A549 (cell line): ENCODE data around the gene ZNF793. TPM values are rescaled to one million over a fixed set of nuclear protein-coding genes. Genes with fewer than 3 reads are reported as not detected.

Source experiments
- polyA plus RNA-seq, 4 experiments: library from polyadenylated mRNA; depleted of rRNA in 3 of 4; stranded (reverse); fragments of >200 nt; fragmentation: RNase III in 1 of 4; extraction: RNeasy Plus Mini Kit Qiagen cat#74134 plus additional on column Dnase treatment in 1 of 4; gene quantifications; 2 replicates in 3 of 4; 3 replicates in 1 of 4; pipeline ENCODE4 v1.2.3, GENCODE V29; 2011 to 2017

ZNF793 gene
- polyA plus RNA-seq, 2 of the 4 experiments (the other 2 are of a cell fraction), result 0.12 to 0.17 TPM

Other genes starting within 250 kb of the ZNF793 start
- gene ZNF527, start 135.8 kb upstream of the ZNF793 start, polyA plus RNA-seq (2011; rRNA removed), result 5.3 and 8.2 TPM in 2 replicates
- 4.1 to 4.9 TPM (median 4.4 TPM) in 3 replicates for gene ZNF527, start 135.8 kb upstream of the ZNF793 start, polyA plus RNA-seq (2017; fragmentation: RNase III; extraction: RNeasy Plus Mini Kit Qiagen cat#74134 plus additional on column Dnase treatment)
- 10.6 and 11.1 TPM in 2 replicates for gene ZNF569, start 39.5 kb upstream of the ZNF793 start, polyA plus RNA-seq (2011; rRNA removed)
- 6.3 to 6.6 TPM (median 6.5 TPM) in 3 replicates for gene ZNF569, start 39.5 kb upstream of the ZNF793 start, polyA plus RNA-seq (2017; fragmentation: RNase III; extraction: RNeasy Plus Mini Kit Qiagen cat#74134 plus additional on column Dnase treatment)
- gene ZNF570, start 37.6 kb upstream of the ZNF793 start, polyA plus RNA-seq (2011; rRNA removed), result 7.8 and 7.9 TPM in 2 replicates
- 2.9 to 3.7 TPM (median 3.7 TPM) in 3 replicates for gene ZNF570, start 37.6 kb upstream of the ZNF793 start, polyA plus RNA-seq (2017; fragmentation: RNase III; extraction: RNeasy Plus Mini Kit Qiagen cat#74134 plus additional on column Dnase treatment)
- gene ZNF571, start 87.9 kb downstream of the ZNF793 start, polyA plus RNA-seq (2011; rRNA removed), result 2.5 and 2.7 TPM in 2 replicates
- gene ZNF571, start 87.9 kb downstream of the ZNF793 start, polyA plus RNA-seq (2017; fragmentation: RNase III; extraction: RNeasy Plus Mini Kit Qiagen cat#74134 plus additional on column Dnase treatment), result 0.97 to 1.4 TPM (median 1.3 TPM) in 3 replicates
- gene ZNF540, start 87.9 kb downstream of the ZNF793 start, polyA plus RNA-seq (2011; rRNA removed), result 0.12 and 0.13 TPM in 2 replicates
- 0.15 to 0.39 TPM (median 0.22 TPM) in 3 replicates for gene ZNF540, start 87.9 kb downstream of the ZNF793 start, polyA plus RNA-seq (2017; fragmentation: RNase III; extraction: RNeasy Plus Mini Kit Qiagen cat#74134 plus additional on column Dnase treatment)
- 9.0 and 9.2 TPM in 2 replicates for gene ZFP30, start 148.5 kb downstream of the ZNF793 start, polyA plus RNA-seq (2011; rRNA removed)
- gene ZFP30, start 148.5 kb downstream of the ZNF793 start, polyA plus RNA-seq (2017; fragmentation: RNase III; extraction: RNeasy Plus Mini Kit Qiagen cat#74134 plus additional on column Dnase treatment), result 8.3 to 9.2 TPM (median 8.4 TPM) in 3 replicates
- 5.9 and 6.4 TPM in 2 replicates for gene ZNF607, start 212.8 kb downstream of the ZNF793 start, polyA plus RNA-seq (2011; rRNA removed)
- gene ZNF607, start 212.8 kb downstream of the ZNF793 start, polyA plus RNA-seq (2017; fragmentation: RNase III; extraction: RNeasy Plus Mini Kit Qiagen cat#74134 plus additional on column Dnase treatment), result 5.8 to 6.8 TPM (median 6.0 TPM) in 3 replicates